Sigmoid colon (tissue), 4 donors: ENCODE measurements around the gene XPA.

Experiments
- CTCF ChIP-seq, 4 experiments: fragments of 450-650 bp in 3 of 4; fragments of 200-600 bp in 1 of 4; IDR thresholded peaks; one replicate each; pipeline ENCODE4 v1.5.1; 2016 to 2019; ENCODE audit warnings: antibody characterized with exemption in 4 of 4, mild to moderate bottlenecking in 3 of 4, moderate library complexity in 2 of 4
- POLR2AphosphoS5 ChIP-seq, 4 donors: sonication (generic); formaldehyde crosslinking; IDR thresholded peaks; one replicate each; pipeline ENCODE4 v1.6.1; 2017; ENCODE audit warnings: antibody characterized with exemption in 4 of 4

- TF ChIP-seq POLR2AphosphoS5 (IDR thresholded peaks at IDR 0.05) (no peak), CTCF (IDR thresholded peaks at IDR 0.05) (no peak)
Measured at GRCh38 chr9:97673922-97674321, 23.2 kb downstream of the XPA start.
